ENCODE data around the gene GSTA5.
"Not testable (repeated sequence)": the region's sequence is repeated elsewhere in the genome, so short reads cannot be mapped to it uniquely, and the experiment has no call there.

DNA sequence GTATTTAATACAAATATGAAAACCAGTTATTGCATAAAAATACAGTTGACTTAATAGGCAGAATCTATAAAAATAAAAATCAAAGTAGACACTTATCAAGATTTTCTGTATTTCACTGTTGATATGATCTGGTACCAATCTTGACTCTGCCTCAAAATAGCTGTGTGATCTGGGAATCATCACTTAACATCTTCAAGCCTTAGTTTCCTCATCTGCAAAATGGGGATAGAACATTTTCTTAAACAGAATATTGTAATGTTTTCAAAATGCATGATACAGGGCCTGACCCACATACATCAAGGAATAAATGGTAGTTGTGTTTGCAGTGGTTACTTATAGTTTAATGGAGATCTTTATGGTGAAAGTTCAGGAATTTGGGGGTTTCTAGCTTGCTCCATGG lies 58.4 kb downstream of the GSTA5 start:
- TF ChIP-seq, protein P1, sequence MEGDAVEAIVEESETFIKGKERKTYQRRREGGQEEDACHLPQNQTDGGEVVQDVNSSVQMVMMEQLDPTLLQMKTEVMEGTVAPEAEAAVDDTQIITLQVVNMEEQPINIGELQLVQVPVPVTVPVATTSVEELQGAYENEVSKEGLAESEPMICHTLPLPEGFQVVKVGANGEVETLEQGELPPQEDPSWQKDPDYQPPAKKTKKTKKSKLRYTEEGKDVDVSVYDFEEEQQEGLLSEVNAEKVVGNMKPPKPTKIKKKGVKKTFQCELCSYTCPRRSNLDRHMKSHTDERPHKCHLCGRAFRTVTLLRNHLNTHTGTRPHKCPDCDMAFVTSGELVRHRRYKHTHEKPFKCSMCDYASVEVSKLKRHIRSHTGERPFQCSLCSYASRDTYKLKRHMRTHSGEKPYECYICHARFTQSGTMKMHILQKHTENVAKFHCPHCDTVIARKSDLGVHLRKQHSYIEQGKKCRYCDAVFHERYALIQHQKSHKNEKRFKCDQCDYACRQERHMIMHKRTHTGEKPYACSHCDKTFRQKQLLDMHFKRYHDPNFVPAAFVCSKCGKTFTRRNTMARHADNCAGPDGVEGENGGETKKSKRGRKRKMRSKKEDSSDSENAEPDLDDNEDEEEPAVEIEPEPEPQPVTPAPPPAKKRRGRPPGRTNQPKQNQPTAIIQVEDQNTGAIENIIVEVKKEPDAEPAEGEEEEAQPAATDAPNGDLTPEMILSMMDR (conservative IDR thresholded peaks at IDR 0.05): not testable (repeated sequence)
- not testable (repeated sequence) for TF ChIP-seq ZFX (IDR thresholded peaks at IDR 0.05)

All from C4-2B (cell line).